Measurements from ENCODE around the gene PCDHGA7. TPM values are rescaled to one million over a fixed set of nuclear protein-coding genes. Genes with fewer than 3 reads are reported as not detected.
A peak's percentile ranks its signal among the peaks of the same experiment; 100 is the strongest.
"Not testable (repeated sequence)": the region's sequence is repeated elsewhere in the genome, so short reads cannot be mapped to it uniquely, and the experiment has no call there.

PCDHGA7 gene
- total and polyA plus RNA-seq, 11 donors = 1.4 to 14.1 (median 7.5) TPM

DNA sequence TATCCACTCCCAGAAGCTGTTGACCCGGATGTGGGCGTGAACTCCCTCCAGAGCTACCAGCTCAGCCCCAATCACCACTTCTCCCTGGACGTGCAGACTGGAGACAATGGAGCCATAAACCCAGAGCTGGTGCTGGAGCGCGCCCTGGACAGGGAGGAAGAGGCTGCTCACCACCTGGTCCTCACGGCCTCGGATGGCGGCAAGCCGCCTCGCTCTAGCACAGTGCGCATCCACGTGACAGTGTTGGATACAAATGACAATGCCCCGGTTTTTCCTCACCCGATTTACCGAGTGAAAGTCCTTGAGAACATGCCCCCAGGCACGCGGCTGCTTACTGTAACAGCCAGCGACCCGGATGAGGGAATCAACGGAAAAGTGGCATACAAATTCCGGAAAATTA is 10.7 kb downstream of the PCDHGA7 start:
- Histone ChIP-seq H3K36me3 (peaks cover 0 to 12% (median 0%) of the 10 kb centered on the region in 9 donors), H3K4me3 (no peak overlapping the region), H3K4me1 (peaks cover 0 to 10% (median 0%) of the 10 kb centered on the region in 12 donors), H3K9me3 (peaks cover 0 to 95% (median 64%) of the 10 kb centered on the region in 12 donors), H3K27me3 (peaks cover 0 to 44% (median 0%) of the 10 kb centered on the region in 9 donors), H3K27ac (no peak overlapping the region)
- no peak for DNase-seq
- no peak for ATAC-seq
- 48 to 63% (median 56%) methylated on average over 21 of the region's 21 CpGs for WGBS, 4 donors
- TF ChIP-seq POLR2A (IDR thresholded peaks at IDR 0.05) = no peak
- TF ChIP-seq CTCF (IDR thresholded peaks at IDR 0.05) = no peak
- intact Hi-C loops (cut with DNase I) = no loop called here

- Histone ChIP-seq H3K4me1 (peaks cover 0 to 12% (median 4%) of the 10 kb centered on the region in 12 donors), H3K36me3 (peaks cover 0 to 12% (median 0%) of the 10 kb centered on the region in 9 donors), H3K27me3 (peaks cover 0 to 43% (median 0%) of the 10 kb centered on the region in 9 donors), H3K9me3 (peaks cover 0 to 95% (median 63%) of the 10 kb centered on the region in 12 donors)
- DNase-seq; H3K27ac ChIP-seq; intact Hi-C loops (cut with DNase I); H3K4me3 ChIP-seq; ATAC-seq: not testable (repeated sequence)
- 37 to 53% (median 43%) methylated on average over 24 to 46 of the region's 53 CpGs for WGBS, 4 donors
These were observed 12.1 kb downstream of the PCDHGA7 start for GRCh38 chr5:141394401-141395187.

DNA sequence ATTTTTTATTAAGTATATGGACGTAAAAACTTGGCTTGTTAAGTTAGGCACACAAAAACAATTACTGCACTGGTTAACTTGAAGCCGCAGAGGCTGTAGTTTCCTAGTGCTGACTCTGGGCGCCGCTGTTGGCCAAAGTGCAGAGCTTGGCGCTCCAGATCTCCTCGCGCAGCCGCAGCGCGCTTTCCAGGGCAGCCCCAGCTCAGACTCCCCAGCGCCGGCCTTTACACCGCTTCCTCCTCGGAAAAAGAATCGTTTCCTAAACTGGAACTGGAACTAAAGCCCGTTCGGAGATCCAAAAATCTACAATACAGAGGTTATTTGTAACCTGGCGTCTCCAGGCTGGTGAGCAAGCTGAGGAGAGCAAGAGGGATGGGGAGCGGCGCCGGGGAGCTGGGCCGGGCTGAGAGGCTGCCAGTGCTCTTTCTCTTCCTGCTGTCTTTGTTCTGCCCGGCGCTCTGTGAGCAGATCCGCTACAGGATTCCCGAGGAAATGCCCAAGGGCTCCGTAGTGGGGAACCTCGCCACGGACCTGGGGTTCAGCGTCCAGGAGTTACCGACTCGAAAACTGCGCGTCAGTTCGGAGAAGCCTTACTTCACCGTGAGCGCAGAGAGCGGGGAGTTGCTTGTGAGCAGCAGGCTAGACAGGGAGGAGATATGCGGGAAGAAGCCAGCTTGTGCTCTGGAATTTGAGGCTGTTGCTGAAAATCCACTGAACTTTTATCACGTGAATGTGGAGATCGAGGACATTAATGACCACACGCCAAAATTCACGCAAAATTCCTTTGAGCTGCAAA is 15.4 kb downstream of the PCDHGA7 start, which contains the start of gene PCDHGB5:
Gene PCDHGB5, plus strand, starts transcription at position 192 of the 796 bp plus-strand sequence. Its CDS starts 181 bp downstream, at position 373.
- H3K9me3 ChIP-seq = peaks cover 0 to 97% (median 62%) of the 10 kb centered on the region in 12 donors
- peak in 2 of 5 donors; percentile 70 to 78 for DNase-seq

More for the DNA sequence above, 15.4 kb downstream of the PCDHGA7 start, which contains the start of gene PCDHGB5:
- TF ChIP-seq CTCF (IDR thresholded peaks at IDR 0.05) = peak; percentile 40 to 72 (median 58)
- ATAC-seq = peak in 3 of 4 donors; percentile 88 to 96 (median 95)
- peaks cover 0 to 12% (median 0%) of the 10 kb centered on the region in 12 donors for H3K4me1 ChIP-seq
- WGBS, 4 donors = 13 to 15% (median 14%) methylated on average over 25 to 26 of the region's 43 CpGs
- intact Hi-C loops (cut with DNase I); H3K36me3 ChIP-seq: not testable (repeated sequence)
- H3K27me3 ChIP-seq = peaks cover 0 to 36% (median 0%) of the 10 kb centered on the region in 9 donors
- peak within 1 kb of the TSS in 10 of 12 donors; percentile 32 to 51 (median 42) for H3K4me3 ChIP-seq
- peak within 1 kb of the TSS in 1 of 12 donors; percentile 20 for H3K27ac ChIP-seq

Data from heart left ventricle (tissue), 16 donors.